SH-SY5Y (cell line): ENCODE data around the gene SOX12.

ENCODE experiments used
- GATA2 ChIP-seq: IDR thresholded peaks from 2 replicates; pipeline ENCODE4 v1.6.1; 2011; ENCODE audit warnings: mild to moderate bottlenecking, low read depth, low read length
- GATA3 ChIP-seq: IDR thresholded peaks from 2 replicates; pipeline ENCODE4 v1.6.1; 2011; ENCODE audit warnings: low read depth, mild to moderate bottlenecking, low read length, moderate library complexity

- TF ChIP-seq GATA2 (no peak), GATA3 (no peak)
Measured at GRCh38 chr20:328975-329695, 3.8 kb downstream of the SOX12 start.
